ENCODE data around the gene NOS1. TPM values are rescaled to one million over a fixed set of nuclear protein-coding genes. Genes with fewer than 3 reads are reported as not detected.

NOS1 gene
- polyA plus RNA-seq, 1 donor, result 0.77 TPM

DNA sequence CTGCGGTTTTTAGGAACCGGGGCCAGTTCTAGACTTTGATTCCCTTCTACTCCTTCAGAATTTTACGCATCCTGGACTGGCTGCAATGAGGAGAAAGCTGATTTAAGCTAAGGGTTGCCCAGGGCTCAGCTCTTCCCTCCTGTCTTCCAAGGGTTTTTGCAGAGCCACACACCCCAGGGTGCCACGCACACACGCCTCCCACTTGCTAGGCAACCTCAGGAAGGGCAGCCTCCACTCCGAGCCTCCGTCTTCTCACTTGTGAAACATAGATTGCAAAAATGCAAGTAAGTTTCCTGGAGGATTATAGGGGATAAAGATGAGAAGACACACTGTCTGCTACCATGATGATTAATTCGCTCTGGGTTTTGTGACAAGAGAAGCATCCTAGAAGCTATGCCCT, 31.7 kb downstream of the NOS1 start:
- no peak for DNase-seq

DNA sequence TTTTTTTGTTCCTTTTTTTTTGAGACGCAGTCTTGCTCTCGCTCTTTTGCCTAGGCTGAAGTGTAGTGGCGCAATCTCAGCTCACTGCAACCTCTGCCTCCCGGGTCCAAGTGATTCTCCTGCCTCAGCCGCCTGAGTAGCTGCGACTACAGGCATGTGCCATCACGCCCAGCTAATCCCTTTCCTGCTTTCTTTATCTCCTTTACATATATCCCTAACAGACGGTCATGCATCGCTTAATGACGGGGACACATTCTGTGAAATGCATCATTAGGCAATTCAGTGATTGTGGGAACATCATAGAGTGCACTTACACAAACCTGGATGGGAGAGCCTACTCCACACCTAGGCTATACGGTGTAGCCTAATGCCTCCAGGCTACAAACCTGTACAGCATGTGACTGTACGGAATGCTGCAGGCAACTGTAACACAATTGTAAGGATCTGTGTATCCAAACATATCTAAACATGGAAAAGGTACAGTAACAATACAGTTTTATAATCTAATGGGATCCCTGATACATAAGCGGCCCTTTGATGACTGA, 32.8 kb downstream of the NOS1 start:
- no peak for DNase-seq

DNA sequence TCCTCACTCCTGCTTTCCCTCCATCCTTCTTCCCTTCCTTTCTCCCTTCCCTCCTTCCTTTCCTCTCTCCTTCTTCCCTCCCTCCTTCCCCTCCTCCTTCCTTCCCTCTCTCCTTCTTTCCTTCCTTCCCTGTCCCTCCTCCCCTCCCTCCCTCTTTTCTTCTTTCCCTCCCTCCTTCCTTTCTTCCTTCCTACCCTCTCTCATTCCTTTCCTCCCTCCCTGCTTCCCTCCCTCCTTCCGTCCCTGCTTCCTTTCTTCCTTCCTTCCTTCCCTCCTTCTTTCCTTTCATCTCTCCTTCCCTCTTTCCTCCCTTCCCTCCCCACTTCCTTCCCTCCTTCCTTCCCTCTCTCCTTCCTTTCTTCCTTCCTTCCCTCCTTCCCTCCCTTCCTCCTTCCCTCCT, 39.0 kb downstream of the NOS1 start:
- no peak for DNase-seq

DNA sequence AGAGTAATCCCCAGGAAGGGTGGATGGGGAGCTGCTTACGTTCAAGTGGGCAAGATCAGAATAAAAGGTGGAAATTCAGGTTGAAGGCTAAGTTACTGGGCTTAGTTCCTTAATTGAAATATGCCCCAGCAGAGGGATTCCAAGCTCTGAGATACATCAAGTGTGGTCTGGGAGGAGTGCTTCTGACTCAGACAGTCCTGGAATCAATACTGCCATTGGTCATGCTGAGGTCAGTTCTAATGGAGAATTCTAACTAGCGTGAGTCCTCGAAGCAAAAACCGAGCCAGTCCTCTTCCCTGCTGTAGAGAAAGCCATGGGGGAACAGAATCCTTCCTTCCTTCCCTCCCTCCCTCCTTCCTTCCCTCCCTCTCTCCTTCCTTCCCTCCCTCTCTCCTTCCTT, 39.9 kb downstream of the NOS1 start:
- DNase-seq, result no peak

DNA sequence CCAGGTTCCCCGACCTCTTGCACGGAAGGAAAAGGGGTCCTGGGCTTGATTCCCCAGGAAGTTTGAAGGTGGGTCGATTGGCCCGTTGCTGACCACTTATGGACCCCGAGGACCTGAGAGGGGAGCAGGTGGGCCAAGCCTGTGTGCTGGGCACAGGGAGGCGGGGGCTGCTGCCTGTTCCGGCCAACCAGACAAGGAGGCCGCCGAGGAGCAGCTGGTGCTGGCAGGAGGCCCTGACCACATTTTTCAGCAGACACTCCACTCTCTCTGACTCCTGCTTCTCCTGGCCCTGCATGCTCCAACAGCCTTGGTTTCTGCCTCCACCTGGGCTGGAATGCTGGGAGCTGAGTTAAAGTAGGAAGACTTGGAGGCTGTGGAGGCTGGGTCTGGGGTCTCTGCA, 42.8 kb downstream of the NOS1 start:
- DNase-seq, result no peak

DNA sequence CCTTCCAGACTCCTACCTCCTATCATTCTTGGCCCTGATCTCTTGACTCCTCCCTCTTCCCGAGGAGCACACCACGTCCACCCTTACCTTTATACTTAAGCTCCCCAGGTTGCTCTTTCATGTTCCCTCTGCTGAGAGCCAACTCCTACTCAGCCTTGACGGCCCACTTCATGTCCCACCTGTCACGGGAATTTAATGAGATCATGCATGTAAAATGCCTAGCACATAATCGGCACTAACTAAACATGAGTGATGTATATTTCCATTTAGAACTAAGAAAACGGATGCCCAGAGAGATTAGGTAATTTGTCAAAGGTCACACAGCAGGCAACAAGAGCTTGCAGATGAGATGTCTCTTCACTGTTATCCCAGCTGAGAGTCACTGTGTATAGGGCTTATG, 45.1 kb downstream of the NOS1 start:
- DNase-seq, result no peak

- no peak for DNase-seq
Measured at GRCh38 chr12:117313926-117314325, 47.5 kb downstream of the NOS1 start.

DNA sequence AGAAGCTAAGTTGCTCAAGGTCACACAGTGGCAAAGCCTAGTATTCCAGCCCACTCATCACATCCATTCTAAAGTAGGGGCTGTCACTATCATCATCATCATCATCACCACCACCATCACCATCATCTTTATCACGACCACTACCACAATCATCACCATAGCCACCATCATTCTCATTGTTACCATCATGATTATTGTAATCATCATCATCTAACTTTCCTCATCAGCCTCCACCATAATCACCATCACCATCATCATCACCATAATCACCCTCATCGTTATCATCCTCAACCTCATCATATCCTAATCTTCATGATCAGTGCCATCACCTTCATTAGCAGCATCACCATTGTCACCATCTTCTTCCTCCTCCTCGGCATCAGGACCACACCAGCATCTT, 48.7 kb downstream of the NOS1 start:
- DNase-seq, result no peak

DNA sequence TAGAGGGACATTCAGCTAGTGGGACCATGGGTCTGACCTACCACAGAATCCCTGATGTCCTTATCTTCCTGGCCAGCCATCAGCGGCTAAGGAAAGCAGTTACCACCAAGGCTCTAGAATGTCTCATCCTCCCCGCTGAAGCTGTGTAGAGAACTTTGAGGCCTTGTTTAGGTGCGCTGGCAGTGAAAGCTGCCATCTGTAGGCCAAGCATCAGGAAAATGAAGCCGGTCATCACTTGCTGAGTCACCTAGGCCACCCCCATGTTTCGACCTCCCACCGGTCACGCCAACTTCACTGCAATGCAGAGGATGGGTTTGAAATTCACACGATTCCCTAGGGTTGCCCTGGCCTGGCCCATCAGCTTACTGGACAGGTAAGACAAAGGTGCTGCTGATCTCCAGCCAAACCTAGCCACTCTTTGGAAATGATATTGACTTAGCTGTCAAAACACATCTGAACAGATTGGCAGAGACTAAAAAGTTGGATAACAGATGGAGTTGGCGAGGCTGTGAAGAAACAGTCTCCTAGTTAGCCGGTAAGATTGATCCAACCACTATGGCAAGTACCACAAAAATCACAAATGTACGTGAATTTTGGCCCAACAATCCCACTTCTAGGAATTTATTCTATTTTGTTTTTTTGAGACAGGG, 52.0 kb downstream of the NOS1 start:
- DNase-seq, result no peak

GRCh38 chr12:117300174-117300573, 61.3 kb downstream of the NOS1 start:
- DNase-seq, result no peak

- DNase-seq, result no peak
Measured at GRCh38 chr12:117298648-117299225, 62.7 kb downstream of the NOS1 start.

GRCh38 chr12:117298191-117298590, 63.2 kb downstream of the NOS1 start:
- no peak for DNase-seq

- no peak for DNase-seq
Measured at GRCh38 chr12:117294189-117294603, 67.2 kb downstream of the NOS1 start.

- no peak for DNase-seq
Measured at GRCh38 chr12:117293510-117293909, 67.9 kb downstream of the NOS1 start.

GRCh38 chr12:117292688-117293087, 68.7 kb downstream of the NOS1 start:
- no peak for DNase-seq

GRCh38 chr12:117284140-117284539, 77.3 kb downstream of the NOS1 start:
- DNase-seq, result peak; percentile 4

- no peak for DNase-seq
Measured at GRCh38 chr12:117282490-117282889, 78.9 kb downstream of the NOS1 start.

- no peak for DNase-seq
Measured at GRCh38 chr12:117280019-117280680, 81.3 kb downstream of the NOS1 start.

GRCh38 chr12:117279606-117280005, 81.8 kb downstream of the NOS1 start:
- DNase-seq, result no peak

- no peak for DNase-seq
Measured at GRCh38 chr12:117277875-117278274, 83.6 kb downstream of the NOS1 start.

GRCh38 chr12:117273091-117273490, 88.3 kb downstream of the NOS1 start:
- DNase-seq, result no peak

DNA sequence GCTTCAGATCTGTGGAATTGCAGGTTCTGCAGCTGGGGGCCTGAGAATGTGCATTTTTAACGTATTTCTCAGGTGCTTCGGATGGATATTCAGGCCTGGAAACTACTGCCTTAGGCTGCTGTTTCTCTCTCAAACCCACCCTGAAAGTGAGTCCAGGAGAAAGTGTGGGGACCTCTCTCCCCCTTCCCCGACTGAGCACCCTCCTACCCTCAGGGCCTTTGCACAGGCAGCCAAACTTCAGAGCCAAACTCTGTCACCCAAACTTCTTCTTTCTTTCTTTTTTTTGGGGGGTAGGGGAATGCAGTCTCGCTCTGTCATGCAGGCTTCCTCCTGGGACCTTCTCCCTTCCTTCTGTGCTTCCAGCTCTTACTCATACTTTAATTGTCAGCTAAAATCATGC, 88.7 kb downstream of the NOS1 start:
- no peak for DNase-seq

- no peak for DNase-seq
Measured at GRCh38 chr12:117262749-117263148, 98.7 kb downstream of the NOS1 start.

DNA sequence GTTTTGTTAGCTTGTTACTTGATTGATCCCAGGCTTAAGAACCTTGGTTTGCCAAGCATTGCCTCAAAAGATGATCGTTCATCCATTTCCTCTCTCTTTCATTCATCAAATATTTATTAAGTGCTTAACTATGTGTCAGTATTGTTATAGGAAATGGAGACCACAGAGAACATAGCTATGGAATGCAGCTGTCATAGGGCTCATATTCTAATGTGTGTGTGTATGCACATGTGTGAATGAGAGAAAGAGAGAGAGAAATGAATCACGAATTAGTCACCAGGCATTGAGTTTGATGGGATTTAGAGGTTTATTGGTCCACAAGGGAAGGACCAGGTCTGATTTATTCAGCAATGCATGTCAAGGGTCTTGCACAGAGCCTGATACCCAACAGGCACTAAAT, 100.2 kb downstream of the NOS1 start:
- no peak for DNase-seq
